ENCODE measurements around the gene SMARCAL1. TPM values are rescaled to one million over a fixed set of nuclear protein-coding genes. Genes with fewer than 3 reads are reported as not detected.

The SMARCAL1 gene
- total RNA-seq, 4 donors from 2014 or later = 13.5 to 28.2 (median 20.6) TPM

GRCh38 chr2:216490061-216490460 lies 77.8 kb downstream of the SMARCAL1 start:
- no peaks in the 10 kb centered on the region for H3K36me3 ChIP-seq
- H3K4me1 ChIP-seq = peaks cover 3% of the 10 kb centered on the region
- no peak for DNase-seq (ENCODE audit: low spot score in 2 of 2)
- WGBS = 83% methylated on average over 1 of the region's 1 CpG
- TF ChIP-seq POLR2A (IDR thresholded peaks at IDR 0.05) = no peak
- no peak for TF ChIP-seq EP300 (IDR thresholded peaks at IDR 0.05)
- TF ChIP-seq POLR2AphosphoS5 (IDR thresholded peaks at IDR 0.05) = no peak
- TF ChIP-seq CTCF (IDR thresholded peaks at IDR 0.05) = no peak
- no peaks in the 10 kb centered on the region for H3K27me3 ChIP-seq
- H3K9me3 ChIP-seq = no peaks in the 10 kb centered on the region
- H3K27ac ChIP-seq = no peak overlapping the region
- no peak overlapping the region for H3K4me3 ChIP-seq

GRCh38 chr2:216491793-216492596 lies 79.7 kb downstream of the SMARCAL1 start:
- H3K9me3 ChIP-seq = no peaks in the 10 kb centered on the region
- no peak overlapping the region for H3K27ac ChIP-seq
- peaks cover 3% of the 10 kb centered on the region for H3K4me1 ChIP-seq
- WGBS = 82% methylated on average over 9 of the region's 9 CpGs
- H3K27me3 ChIP-seq = no peaks in the 10 kb centered on the region
- no peaks in the 10 kb centered on the region for H3K36me3 ChIP-seq
- DNase-seq (ENCODE audit: low spot score in 2 of 2) = no peak
- TF ChIP-seq POLR2A (IDR thresholded peaks at IDR 0.05) = no peak
- no peak for TF ChIP-seq EP300 (IDR thresholded peaks at IDR 0.05)
- TF ChIP-seq CTCF (IDR thresholded peaks at IDR 0.05) = no peak
- TF ChIP-seq POLR2AphosphoS5 (IDR thresholded peaks at IDR 0.05) = no peak
- H3K4me3 ChIP-seq = no peak overlapping the region

GRCh38 chr2:216492597-216493333 lies 80.5 kb downstream of the SMARCAL1 start:
- no peak for DNase-seq (ENCODE audit: low spot score in 2 of 2)
- H3K4me3 ChIP-seq = no peak overlapping the region
- TF ChIP-seq POLR2AphosphoS5 (IDR thresholded peaks at IDR 0.05) (no peak), EP300 (IDR thresholded peaks at IDR 0.05) (no peak), POLR2A (IDR thresholded peaks at IDR 0.05) (no peak), CTCF (IDR thresholded peaks at IDR 0.05) (no peak)
- H3K27me3 ChIP-seq = no peaks in the 10 kb centered on the region
- peaks cover 7% of the 10 kb centered on the region for H3K4me1 ChIP-seq
- no peak overlapping the region for H3K27ac ChIP-seq
- no peaks in the 10 kb centered on the region for H3K36me3 ChIP-seq
- no peaks in the 10 kb centered on the region for H3K9me3 ChIP-seq
- WGBS = 80% methylated on average over 6 of the region's 6 CpGs

GRCh38 chr2:216493334-216493685 lies 81.0 kb downstream of the SMARCAL1 start:
- Histone ChIP-seq H3K4me1 (peaks cover 13% of the 10 kb centered on the region), H3K4me3 (no peak overlapping the region), H3K27ac (no peak overlapping the region), H3K27me3 (no peaks in the 10 kb centered on the region), H3K36me3 (no peaks in the 10 kb centered on the region), H3K9me3 (no peaks in the 10 kb centered on the region)
- no peak for TF ChIP-seq POLR2A (IDR thresholded peaks at IDR 0.05)
- no peak for TF ChIP-seq EP300 (IDR thresholded peaks at IDR 0.05)
- no peak for TF ChIP-seq CTCF (IDR thresholded peaks at IDR 0.05)
- TF ChIP-seq POLR2AphosphoS5 (IDR thresholded peaks at IDR 0.05) = no peak
- 92% methylated on average over 1 of the region's 1 CpG for WGBS
- no peak for DNase-seq (ENCODE audit: low spot score in 2 of 2)

GRCh38 chr2:216495656-216496055 lies 83.4 kb downstream of the SMARCAL1 start:
- no peak for TF ChIP-seq CTCF (IDR thresholded peaks at IDR 0.05)
- TF ChIP-seq EP300 (IDR thresholded peaks at IDR 0.05) = no peak
- TF ChIP-seq POLR2A (IDR thresholded peaks at IDR 0.05) = no peak
- no peak for TF ChIP-seq POLR2AphosphoS5 (IDR thresholded peaks at IDR 0.05)

More at GRCh38 chr2:216495656-216496055, 83.4 kb downstream of the SMARCAL1 start:
- H3K4me3 ChIP-seq = no peak overlapping the region
- H3K27me3 ChIP-seq = no peaks in the 10 kb centered on the region
- peaks cover 11% of the 10 kb centered on the region for H3K36me3 ChIP-seq
- no peak for DNase-seq (ENCODE audit: low spot score in 2 of 2)
- H3K27ac ChIP-seq = no peak overlapping the region
- no peaks in the 10 kb centered on the region for H3K9me3 ChIP-seq
- 68% methylated on average over 2 of the region's 2 CpGs for WGBS
- peaks cover 23% of the 10 kb centered on the region for H3K4me1 ChIP-seq
